Vagina (tissue), 2 donors: ENCODE data around the gene ANO10.

Experiments
- POLR2A ChIP-seq, 2 donors: fragments of 450-650 bp; IDR thresholded peaks; one replicate each; pipeline ENCODE4 v1.6.1; 2017; ENCODE audit warnings: antibody characterized with exemption in 2 of 2, mild to moderate bottlenecking in 2 of 2, moderate library complexity in 2 of 2
- TF ChIP-seq, protein P1 (sequence below), 3 experiments: fragments of 450-650 bp in 2 of 3; fragments of 200-600 bp in 1 of 3; sonication (generic) in 1 of 3; IDR thresholded peaks; one replicate each; pipeline ENCODE4 v1.5.1; 2017 to 2019; ENCODE audit warnings: antibody characterized with exemption in 3 of 3, mild to moderate bottlenecking in 2 of 3, moderate library complexity in 2 of 3

DNA sequence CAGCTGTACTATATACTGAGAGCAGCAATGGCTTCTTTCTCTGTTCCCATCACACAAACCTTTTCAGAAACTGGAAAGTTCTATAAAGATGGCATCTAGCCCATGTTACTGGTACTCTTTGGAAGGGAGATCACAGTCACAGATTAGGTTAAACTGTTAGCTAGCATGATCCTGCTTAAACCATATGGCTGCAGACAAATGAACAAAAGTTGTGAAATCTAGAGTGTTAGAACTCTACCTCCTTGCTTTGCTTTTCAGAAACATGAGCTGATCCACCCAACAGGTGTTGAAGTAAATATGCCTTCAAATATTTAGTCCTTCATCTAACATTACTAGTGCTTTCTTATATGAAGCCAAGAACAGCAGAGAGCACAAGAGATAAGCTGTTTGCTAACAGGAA, 232.9 kb downstream of the ANO10 start:
- TF ChIP-seq, protein P1, sequence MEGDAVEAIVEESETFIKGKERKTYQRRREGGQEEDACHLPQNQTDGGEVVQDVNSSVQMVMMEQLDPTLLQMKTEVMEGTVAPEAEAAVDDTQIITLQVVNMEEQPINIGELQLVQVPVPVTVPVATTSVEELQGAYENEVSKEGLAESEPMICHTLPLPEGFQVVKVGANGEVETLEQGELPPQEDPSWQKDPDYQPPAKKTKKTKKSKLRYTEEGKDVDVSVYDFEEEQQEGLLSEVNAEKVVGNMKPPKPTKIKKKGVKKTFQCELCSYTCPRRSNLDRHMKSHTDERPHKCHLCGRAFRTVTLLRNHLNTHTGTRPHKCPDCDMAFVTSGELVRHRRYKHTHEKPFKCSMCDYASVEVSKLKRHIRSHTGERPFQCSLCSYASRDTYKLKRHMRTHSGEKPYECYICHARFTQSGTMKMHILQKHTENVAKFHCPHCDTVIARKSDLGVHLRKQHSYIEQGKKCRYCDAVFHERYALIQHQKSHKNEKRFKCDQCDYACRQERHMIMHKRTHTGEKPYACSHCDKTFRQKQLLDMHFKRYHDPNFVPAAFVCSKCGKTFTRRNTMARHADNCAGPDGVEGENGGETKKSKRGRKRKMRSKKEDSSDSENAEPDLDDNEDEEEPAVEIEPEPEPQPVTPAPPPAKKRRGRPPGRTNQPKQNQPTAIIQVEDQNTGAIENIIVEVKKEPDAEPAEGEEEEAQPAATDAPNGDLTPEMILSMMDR (IDR thresholded peaks at IDR 0.05): no peak
- no peak for TF ChIP-seq POLR2A (IDR thresholded peaks at IDR 0.05)
